ENCODE data around the gene XPNPEP3.
"Not testable (repeated sequence)": the region's sequence is repeated elsewhere in the genome, so short reads cannot be mapped to it uniquely, and the experiment has no call there.

The XPNPEP3 gene

GRCh38 chr22:40855979-40856512 is 902 bp upstream of the XPNPEP3 start:
- in situ Hi-C loops (cut with HindIII; ENCODE audit: low sequenced_read_pairs) = loop anchor here (5.0 kb wide), 1 partner anchor 36 kb away; no protein-coding TSS in a partner anchor

GRCh38 chr22:40857309-40857855 is 434 bp downstream of the XPNPEP3 start:
- in situ Hi-C loops (cut with HindIII; ENCODE audit: low sequenced_read_pairs) = loop anchor here (5.0 kb wide), 1 partner anchor 35 kb away; no protein-coding TSS in a partner anchor

- in situ Hi-C loops (cut with HindIII; ENCODE audit: low sequenced_read_pairs) = no loop called here
These were observed 5.1 kb downstream of the XPNPEP3 start, which contains the start of gene DNAJB7 for GRCh38 chr22:40862013-40862412. Gene DNAJB7 (minus strand): TSS chr22:40862113. CDS start chr22:40861994, 119 bp downstream.

GRCh38 chr22:40862537-40862936 is 5.6 kb downstream of the XPNPEP3 start:
- in situ Hi-C loops (cut with HindIII; ENCODE audit: low sequenced_read_pairs) = no loop called here

GRCh38 chr22:40867109-40867508 is 10.2 kb downstream of the XPNPEP3 start:
- in situ Hi-C loops (cut with HindIII; ENCODE audit: low sequenced_read_pairs) = no loop called here

- in situ Hi-C loops (cut with HindIII; ENCODE audit: low sequenced_read_pairs) = not testable (repeated sequence)
These were observed 11.4 kb downstream of the XPNPEP3 start for GRCh38 chr22:40868379-40868778.

GRCh38 chr22:40874016-40874415 is 17.1 kb downstream of the XPNPEP3 start:
- in situ Hi-C loops (cut with HindIII; ENCODE audit: low sequenced_read_pairs) = no loop called here

- in situ Hi-C loops (cut with HindIII; ENCODE audit: low sequenced_read_pairs) = no loop called here
These were observed 18.2 kb downstream of the XPNPEP3 start for GRCh38 chr22:40875111-40875510.

- in situ Hi-C loops (cut with HindIII; ENCODE audit: low sequenced_read_pairs) = no loop called here
These were observed 20.0 kb downstream of the XPNPEP3 start for GRCh38 chr22:40876907-40877306.

- in situ Hi-C loops (cut with HindIII; ENCODE audit: low sequenced_read_pairs) = no loop called here
These were observed 20.5 kb downstream of the XPNPEP3 start for GRCh38 chr22:40877488-40877887.

GRCh38 chr22:40878922-40879321 is 22.0 kb downstream of the XPNPEP3 start:
- in situ Hi-C loops (cut with HindIII; ENCODE audit: low sequenced_read_pairs) = no loop called here

- in situ Hi-C loops (cut with HindIII; ENCODE audit: low sequenced_read_pairs) = no loop called here
These were observed 32.2 kb downstream of the XPNPEP3 start for GRCh38 chr22:40889116-40889515.

- in situ Hi-C loops (cut with HindIII; ENCODE audit: low sequenced_read_pairs) = loop anchor here (5.0 kb wide), 1 partner anchor 34 kb away; the partner anchor contains the start of genes ST13 and XPNPEP3
These were observed 33.9 kb downstream of the XPNPEP3 start for GRCh38 chr22:40890881-40891280.

- in situ Hi-C loops (cut with HindIII; ENCODE audit: low sequenced_read_pairs) = loop anchor here (5.0 kb wide), 1 partner anchor 37 kb away; the partner anchor contains the start of genes ST13 and XPNPEP3
These were observed 37.5 kb downstream of the XPNPEP3 start for GRCh38 chr22:40894417-40894816.

GRCh38 chr22:40898850-40899357 is 42.0 kb downstream of the XPNPEP3 start:
- in situ Hi-C loops (cut with HindIII; ENCODE audit: low sequenced_read_pairs) = no loop called here

GRCh38 chr22:40904101-40904500 is 47.2 kb downstream of the XPNPEP3 start:
- in situ Hi-C loops (cut with HindIII; ENCODE audit: low sequenced_read_pairs) = no loop called here

GRCh38 chr22:40908895-40909294 is 51.9 kb downstream of the XPNPEP3 start:
- in situ Hi-C loops (cut with HindIII; ENCODE audit: low sequenced_read_pairs) = no loop called here

GRCh38 chr22:40911772-40912171 is 54.8 kb downstream of the XPNPEP3 start:
- in situ Hi-C loops (cut with HindIII; ENCODE audit: low sequenced_read_pairs) = no loop called here

- in situ Hi-C loops (cut with HindIII; ENCODE audit: low sequenced_read_pairs) = not testable (repeated sequence)
These were observed 56.0 kb downstream of the XPNPEP3 start for GRCh38 chr22:40912987-40913386.

- in situ Hi-C loops (cut with HindIII; ENCODE audit: low sequenced_read_pairs) = no loop called here
These were observed 62.5 kb downstream of the XPNPEP3 start for GRCh38 chr22:40919446-40919845.

- in situ Hi-C loops (cut with HindIII; ENCODE audit: low sequenced_read_pairs) = no loop called here
These were observed 63.6 kb downstream of the XPNPEP3 start for GRCh38 chr22:40920526-40920925.
